HepG2 (cell line): Measurements from ENCODE around the gene FAAP100. TPM values are rescaled to one million over a fixed set of nuclear protein-coding genes. Genes with fewer than 3 reads are reported as not detected.

Experiments used
- AGO2 ChIP-seq: fragments of 200-400 bp; formaldehyde crosslinking; optimal IDR thresholded peaks from 2 replicates; pipeline ENCODE3; 2017; ENCODE audit warnings: mild to moderate bottlenecking, low read depth, low read length, moderate library complexity
- BHLHE40 ChIP-seq: IDR thresholded peaks from 2 replicates; pipeline ENCODE4 v1.6.1; 2011; ENCODE audit warnings: low read length, improper control_type of control experiment
- CHCHD3 ChIP-seq: sonication (generic); formaldehyde crosslinking; IDR thresholded peaks from 2 replicates; pipeline ENCODE4 v1.8.0; 2022; ENCODE audit warnings: mild to moderate bottlenecking, missing genetic modification reagents, moderate library complexity
- HNF4A ChIP-seq: sonication (generic); formaldehyde crosslinking; IDR thresholded peaks from 2 replicates; pipeline ENCODE4 v1.4.0; 2020; ENCODE audit warnings: missing genetic modification reagents
- HOXA5 ChIP-seq: sonication (generic); formaldehyde crosslinking; IDR thresholded peaks from 2 replicates; pipeline ENCODE4 v1.4.0; 2020; ENCODE audit warnings: missing genetic modification reagents
- IKZF1 ChIP-seq: fragments of 450-650 bp; IDR thresholded peaks from 2 replicates; pipeline ENCODE4 v1.7.1; 2016
- KLF16 ChIP-seq, 2 experiments: sonication (generic) in 1 of 2; formaldehyde crosslinking in 1 of 2; IDR thresholded peaks; 2 replicates each; pipeline versions ENCODE4 v1.6.1 to v1.8.0; 2016 to 2023; ENCODE audit warnings: missing genetic modification reagents in 2 of 2, missing compliant biosample characterization in 1 of 2
- RXRA ChIP-seq: sonication (generic); formaldehyde crosslinking; IDR thresholded peaks from 2 replicates; pipeline ENCODE4 v1.5.1; 2020; ENCODE audit warnings: missing genetic modification reagents
- SALL1 ChIP-seq: sonication (generic); formaldehyde crosslinking; IDR thresholded peaks from 2 replicates; pipeline ENCODE4 v1.8.0; 2022; ENCODE audit warnings: mild to moderate bottlenecking, missing genetic modification reagents
- SNAPC2 ChIP-seq: sonication (generic); formaldehyde crosslinking; IDR thresholded peaks from 2 replicates; pipeline ENCODE4 v1.8.1; 2022; ENCODE audit warnings: mild to moderate bottlenecking, missing genetic modification reagents
- SRY ChIP-seq: sonication (generic); formaldehyde crosslinking; IDR thresholded peaks from 2 replicates; pipeline ENCODE4 v1.8.0; 2022; ENCODE audit warnings: mild to moderate bottlenecking, missing genetic modification reagents
- THYN1 ChIP-seq: sonication (generic); formaldehyde crosslinking; IDR thresholded peaks from 2 replicates; pipeline ENCODE4 v1.8.1; 2023; ENCODE audit warnings: low read depth, mild to moderate bottlenecking, moderate library complexity, missing genetic modification reagents, borderline replicate concordance
- ZNF24 ChIP-seq: fragments of 450-650 bp; IDR thresholded peaks from 2 replicates; pipeline ENCODE4 v1.6.1; 2017; ENCODE audit warnings: antibody characterized with exemption, mild to moderate bottlenecking
- ZNF343 ChIP-seq: sonication (generic); formaldehyde crosslinking; IDR thresholded peaks from 2 replicates; pipeline ENCODE4 v1.4.0; 2020; ENCODE audit warnings: mild to moderate bottlenecking, missing genetic modification reagents
- ZNF577 ChIP-seq: sonication (generic); formaldehyde crosslinking; IDR thresholded peaks from 2 replicates; pipeline ENCODE4 v1.4.0; 2020; ENCODE audit warnings: mild to moderate bottlenecking, low read depth, missing genetic modification reagents, borderline replicate concordance
- polyA plus RNA-seq, 8 experiments: library from polyadenylated mRNA; depleted of rRNA in 3 of 8; stranded (reverse) in 7 of 8; unstranded in 1 of 8; fragments of >200 nt; fragmentation: Illumina TruSeq in 4 of 8; extraction: Trizol in 4 of 8; gene quantifications; 2 replicates each; pipeline versions ENCODE4 v1.2.1 to v1.2.3, GENCODE V29; 2011 to 2016; ENCODE audit warnings: low read depth in 4 of 8, missing spikeins in 1 of 8, mixed read lengths in 1 of 8; ENCODE audit not compliant: insufficient read depth in 1 of 8
- total RNA-seq, 5 experiments: library from RNA; depleted of rRNA; stranded (reverse); fragments of >200 nt; fragmentation: Illumina TruSeq; extraction: Trizol; gene quantifications; 2 replicates each; pipeline ENCODE4 v1.2.3, GENCODE V29; 2016; ENCODE audit warnings: low read depth in 1 of 5
- TF ChIP-seq, protein P1 (sequence below): sonication (generic); formaldehyde crosslinking; conservative IDR thresholded peaks from 2 replicates; pipeline ENCODE4 v1.5.0; 2020; ENCODE audit warnings: missing genetic modification reagents
- TF ChIP-seq, protein P2 (sequence below): IDR thresholded peaks from 2 replicates; pipeline ENCODE4 v1.6.1; 2012; ENCODE audit warnings: inconsistent platforms
- TF ChIP-seq, protein P3 (sequence below): sonication (generic); formaldehyde crosslinking; IDR thresholded peaks from 2 replicates; pipeline ENCODE4 v1.8.1; 2023; ENCODE audit warnings: mild to moderate bottlenecking, moderate library complexity, missing genetic modification reagents
- TF ChIP-seq, protein P4 (sequence below): sonication (generic); formaldehyde crosslinking; IDR thresholded peaks from 2 replicates; pipeline ENCODE4 v1.4.0; 2020; ENCODE audit warnings: missing genetic modification reagents
- TF ChIP-seq, protein P5 (sequence below): sonication (generic); formaldehyde crosslinking; IDR thresholded peaks from 2 replicates; pipeline ENCODE4 v1.5.1; 2020; ENCODE audit warnings: mild to moderate bottlenecking, missing genetic modification reagents, moderate library complexity
- TF ChIP-seq, protein P6 (sequence below): sonication (generic); formaldehyde crosslinking; IDR thresholded peaks from 2 replicates; pipeline ENCODE4 v1.4.0; 2020; ENCODE audit warnings: missing genetic modification reagents

The FAAP100 gene
- total and polyA plus RNA-seq, 2 of the 13 experiments (the other 11 are each of a cell fraction or from before 2014, with no cell fraction given) = 7.6 to 20.8 TPM

DNA sequence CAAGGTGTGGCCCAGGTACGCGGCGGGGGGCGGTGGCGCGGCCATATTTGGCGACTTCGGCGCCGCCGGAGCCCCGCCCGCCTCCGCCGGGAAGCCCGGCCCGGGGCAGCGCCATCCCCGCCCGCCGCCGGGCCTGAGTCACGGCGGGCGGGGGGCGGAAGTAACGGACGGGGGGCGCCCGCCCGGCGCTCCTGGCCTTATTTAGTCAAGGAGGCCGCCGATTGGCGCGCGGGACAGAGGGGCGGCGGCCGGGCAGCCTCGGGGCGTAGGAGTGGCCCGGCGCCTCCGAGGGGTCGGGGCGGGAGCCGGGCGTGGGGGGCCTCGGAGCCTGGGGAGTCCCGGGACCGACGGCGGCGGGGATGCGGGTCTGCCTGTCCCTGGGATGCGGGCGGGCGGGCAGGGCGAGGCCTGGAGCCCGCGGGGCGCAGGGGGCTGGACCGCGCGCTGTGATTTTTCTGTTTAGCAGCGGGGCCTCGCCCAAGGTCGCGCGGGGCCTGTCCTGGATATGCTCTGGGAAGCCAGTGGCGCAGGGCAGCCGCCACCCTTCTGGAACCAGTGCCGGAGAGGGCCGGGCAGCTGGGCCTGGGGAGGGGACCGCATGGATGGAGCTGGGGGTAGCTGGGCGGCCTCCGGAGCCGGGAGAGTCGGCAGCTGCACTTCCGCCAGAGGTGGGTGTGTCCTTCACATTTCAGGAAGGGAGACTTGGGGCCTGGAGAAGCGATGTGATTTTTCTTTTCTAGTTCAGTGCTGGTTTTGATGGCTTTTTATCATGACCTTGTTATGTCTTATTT lies 37.2 kb downstream of the FAAP100 start (continued):
- TF ChIP-seq CHCHD3 (CRISPR knock-in tag) (no peak), SRY (CRISPR knock-in tag) (peak; percentile 65), AGO2 (peak; percentile 34), HNF4A (CRISPR knock-in tag) (no peak), THYN1 (CRISPR knock-in tag) (no peak), HOXA5 (CRISPR knock-in tag) (peak; percentile 69; the same call in 1 of the 2 replicates), ZNF343 (CRISPR knock-in tag) (no peak), BHLHE40 (no peak), KLF16 (CRISPR knock-in tag; IDR thresholded peaks at IDR 0.05) (peak in 1 of 2 experiments; percentile 70; a peak in 2 of 4 replicates), ZNF577 (CRISPR knock-in tag) (no peak), RXRA (no peak), IKZF1 (no peak), ZNF24 (no peak), SALL1 (peak; percentile 48; the same call in 1 of the 2 replicates), SNAPC2 (CRISPR knock-in tag) (0 out of 2 replicates have a peak, but pooled peaks have one; percentile 57)
- TF ChIP-seq, protein P1, sequence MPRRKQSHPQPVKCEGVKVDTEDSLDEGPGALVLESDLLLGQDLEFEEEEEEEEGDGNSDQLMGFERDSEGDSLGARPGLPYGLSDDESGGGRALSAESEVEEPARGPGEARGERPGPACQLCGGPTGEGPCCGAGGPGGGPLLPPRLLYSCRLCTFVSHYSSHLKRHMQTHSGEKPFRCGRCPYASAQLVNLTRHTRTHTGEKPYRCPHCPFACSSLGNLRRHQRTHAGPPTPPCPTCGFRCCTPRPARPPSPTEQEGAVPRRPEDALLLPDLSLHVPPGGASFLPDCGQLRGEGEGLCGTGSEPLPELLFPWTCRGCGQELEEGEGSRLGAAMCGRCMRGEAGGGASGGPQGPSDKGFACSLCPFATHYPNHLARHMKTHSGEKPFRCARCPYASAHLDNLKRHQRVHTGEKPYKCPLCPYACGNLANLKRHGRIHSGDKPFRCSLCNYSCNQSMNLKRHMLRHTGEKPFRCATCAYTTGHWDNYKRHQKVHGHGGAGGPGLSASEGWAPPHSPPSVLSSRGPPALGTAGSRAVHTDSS (CRISPR knock-in tag) = 0 out of 2 replicates have a peak, but pooled peaks have one; percentile 80
- TF ChIP-seq, protein P2, sequence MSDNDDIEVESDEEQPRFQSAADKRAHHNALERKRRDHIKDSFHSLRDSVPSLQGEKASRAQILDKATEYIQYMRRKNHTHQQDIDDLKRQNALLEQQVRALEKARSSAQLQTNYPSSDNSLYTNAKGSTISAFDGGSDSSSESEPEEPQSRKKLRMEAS = no peak; the same call in none of the 2 replicates
- TF ChIP-seq, protein P3, sequence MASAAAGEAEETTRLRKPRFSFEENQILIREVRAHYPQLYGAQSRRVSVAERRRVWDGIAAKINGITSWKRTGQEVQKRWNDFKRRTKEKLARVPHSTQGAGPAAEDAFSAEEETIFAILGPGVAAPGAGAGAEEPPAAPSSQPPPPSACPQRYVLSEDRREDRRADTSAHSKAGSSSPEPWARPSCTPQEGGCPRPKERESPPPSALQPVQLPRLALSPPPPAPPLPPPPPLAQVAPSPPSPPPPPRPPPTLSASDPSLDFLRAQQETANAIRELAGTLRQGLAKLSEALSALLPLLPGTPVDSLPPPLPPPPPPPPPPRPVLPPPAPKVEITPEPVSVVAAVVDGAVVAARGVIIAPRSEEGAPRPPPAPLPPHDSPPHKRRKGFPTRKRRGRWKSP (CRISPR knock-in tag) = no peak
- TF ChIP-seq, protein P4, sequence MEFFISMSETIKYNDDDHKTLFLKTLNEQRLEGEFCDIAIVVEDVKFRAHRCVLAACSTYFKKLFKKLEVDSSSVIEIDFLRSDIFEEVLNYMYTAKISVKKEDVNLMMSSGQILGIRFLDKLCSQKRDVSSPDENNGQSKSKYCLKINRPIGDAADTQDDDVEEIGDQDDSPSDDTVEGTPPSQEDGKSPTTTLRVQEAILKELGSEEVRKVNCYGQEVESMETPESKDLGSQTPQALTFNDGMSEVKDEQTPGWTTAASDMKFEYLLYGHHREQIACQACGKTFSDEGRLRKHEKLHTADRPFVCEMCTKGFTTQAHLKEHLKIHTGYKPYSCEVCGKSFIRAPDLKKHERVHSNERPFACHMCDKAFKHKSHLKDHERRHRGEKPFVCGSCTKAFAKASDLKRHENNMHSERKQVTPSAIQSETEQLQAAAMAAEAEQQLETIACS = no peak; the same call in 1 of the 2 replicates
- TF ChIP-seq, protein P5, sequence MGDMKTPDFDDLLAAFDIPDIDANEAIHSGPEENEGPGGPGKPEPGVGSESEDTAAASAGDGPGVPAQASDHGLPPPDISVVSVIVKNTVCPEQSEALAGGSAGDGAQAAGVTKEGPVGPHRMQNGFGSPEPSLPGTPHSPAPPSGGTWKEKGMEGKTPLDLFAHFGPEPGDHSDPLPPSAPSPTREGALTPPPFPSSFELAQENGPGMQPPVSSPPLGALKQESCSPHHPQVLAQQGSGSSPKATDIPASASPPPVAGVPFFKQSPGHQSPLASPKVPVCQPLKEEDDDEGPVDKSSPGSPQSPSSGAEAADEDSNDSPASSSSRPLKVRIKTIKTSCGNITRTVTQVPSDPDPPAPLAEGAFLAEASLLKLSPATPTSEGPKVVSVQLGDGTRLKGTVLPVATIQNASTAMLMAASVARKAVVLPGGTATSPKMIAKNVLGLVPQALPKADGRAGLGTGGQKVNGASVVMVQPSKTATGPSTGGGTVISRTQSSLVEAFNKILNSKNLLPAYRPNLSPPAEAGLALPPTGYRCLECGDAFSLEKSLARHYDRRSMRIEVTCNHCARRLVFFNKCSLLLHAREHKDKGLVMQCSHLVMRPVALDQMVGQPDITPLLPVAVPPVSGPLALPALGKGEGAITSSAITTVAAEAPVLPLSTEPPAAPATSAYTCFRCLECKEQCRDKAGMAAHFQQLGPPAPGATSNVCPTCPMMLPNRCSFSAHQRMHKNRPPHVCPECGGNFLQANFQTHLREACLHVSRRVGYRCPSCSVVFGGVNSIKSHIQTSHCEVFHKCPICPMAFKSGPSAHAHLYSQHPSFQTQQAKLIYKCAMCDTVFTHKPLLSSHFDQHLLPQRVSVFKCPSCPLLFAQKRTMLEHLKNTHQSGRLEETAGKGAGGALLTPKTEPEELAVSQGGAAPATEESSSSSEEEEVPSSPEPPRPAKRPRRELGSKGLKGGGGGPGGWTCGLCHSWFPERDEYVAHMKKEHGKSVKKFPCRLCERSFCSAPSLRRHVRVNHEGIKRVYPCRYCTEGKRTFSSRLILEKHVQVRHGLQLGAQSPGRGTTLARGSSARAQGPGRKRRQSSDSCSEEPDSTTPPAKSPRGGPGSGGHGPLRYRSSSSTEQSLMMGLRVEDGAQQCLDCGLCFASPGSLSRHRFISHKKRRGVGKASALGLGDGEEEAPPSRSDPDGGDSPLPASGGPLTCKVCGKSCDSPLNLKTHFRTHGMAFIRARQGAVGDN (CRISPR knock-in tag) = peak; percentile 72
- TF ChIP-seq, protein P6, sequence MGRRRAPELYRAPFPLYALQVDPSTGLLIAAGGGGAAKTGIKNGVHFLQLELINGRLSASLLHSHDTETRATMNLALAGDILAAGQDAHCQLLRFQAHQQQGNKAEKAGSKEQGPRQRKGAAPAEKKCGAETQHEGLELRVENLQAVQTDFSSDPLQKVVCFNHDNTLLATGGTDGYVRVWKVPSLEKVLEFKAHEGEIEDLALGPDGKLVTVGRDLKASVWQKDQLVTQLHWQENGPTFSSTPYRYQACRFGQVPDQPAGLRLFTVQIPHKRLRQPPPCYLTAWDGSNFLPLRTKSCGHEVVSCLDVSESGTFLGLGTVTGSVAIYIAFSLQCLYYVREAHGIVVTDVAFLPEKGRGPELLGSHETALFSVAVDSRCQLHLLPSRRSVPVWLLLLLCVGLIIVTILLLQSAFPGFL (CRISPR knock-in tag) = no peak
